GM12891 (cell line): ENCODE measurements around the gene CDC25B.

Experiments
- PAX5 ChIP-seq: IDR thresholded peaks from 2 replicates; pipeline ENCODE4 v1.6.1; 2011; ENCODE audit warnings: low read length, moderate library complexity, mild to moderate bottlenecking; ENCODE audit not compliant: insufficient read depth, severe bottlenecking
- POLR2A ChIP-seq: IDR thresholded peaks from 2 replicates; pipeline ENCODE4 v1.6.1; 2011; ENCODE audit warnings: low read depth, low read length, control low read depth
- POLR2AphosphoS5 ChIP-seq: IDR thresholded peaks from 2 replicates; pipeline ENCODE4 v1.6.1; 2011; ENCODE audit warnings: low read depth, low read length, control low read depth
- SPI1 ChIP-seq: IDR thresholded peaks from 2 replicates; pipeline ENCODE4 v1.6.1; 2011; ENCODE audit warnings: low read depth, low read length, control low read depth

GRCh38 chr20:3778976-3779375 lies 17.1 kb upstream of the CDC25B start:
- no peak for TF ChIP-seq POLR2A
- no peak for TF ChIP-seq POLR2AphosphoS5
- TF ChIP-seq SPI1: no peak
- TF ChIP-seq PAX5: no peak
